Activated CD8-positive, alpha-beta memory T cell treated with anti-CD3 and anti-CD28 coated beads, Interleukin-2, amount 50 U/mL, for 1 hour (primary cell): Measurements from ENCODE around the gene RANBP9.

Experiments
- DNase-seq: peaks from one replicate; pipeline ENCODE4 v3.0.0-alpha.2; 2020; ENCODE audit errors: extremely low read depth

The RANBP9 gene

GRCh38 chr6:13711733-13712598 is at the start of gene RANBP9:
RANBP9 (minus strand) TSS chr6:13711835; CDS start chr6:13711505, 330 bp downstream.
- DNase-seq: peak; percentile 67

GRCh38 chr6:13760307-13761304 is 49.0 kb upstream of the RANBP9 start:
- DNase-seq: no peak

DNA sequence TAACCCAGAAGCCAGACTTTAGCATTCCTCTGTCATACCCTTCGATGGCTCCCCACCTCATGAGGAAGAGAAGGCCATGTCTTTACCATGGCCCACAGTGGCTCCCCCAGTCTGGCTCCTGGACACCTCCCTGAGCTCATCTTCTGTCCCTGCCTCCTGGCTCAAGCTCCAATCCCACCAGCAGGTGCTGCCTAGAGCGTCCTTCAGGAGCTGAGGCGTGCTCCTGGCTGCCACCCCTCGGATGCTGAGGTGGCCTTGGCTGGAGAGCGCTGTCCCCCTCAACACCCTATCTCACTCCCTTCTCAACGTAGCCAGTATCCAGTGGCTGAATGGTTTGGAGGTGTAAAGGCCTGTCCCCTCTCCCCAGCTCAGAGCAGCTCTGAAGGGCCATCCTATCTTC is 47.4 kb upstream of the RANBP9 start:
- DNase-seq: no peak

GRCh38 chr6:13754644-13755043 is 43.0 kb upstream of the RANBP9 start:
- DNase-seq: no peak

DNA sequence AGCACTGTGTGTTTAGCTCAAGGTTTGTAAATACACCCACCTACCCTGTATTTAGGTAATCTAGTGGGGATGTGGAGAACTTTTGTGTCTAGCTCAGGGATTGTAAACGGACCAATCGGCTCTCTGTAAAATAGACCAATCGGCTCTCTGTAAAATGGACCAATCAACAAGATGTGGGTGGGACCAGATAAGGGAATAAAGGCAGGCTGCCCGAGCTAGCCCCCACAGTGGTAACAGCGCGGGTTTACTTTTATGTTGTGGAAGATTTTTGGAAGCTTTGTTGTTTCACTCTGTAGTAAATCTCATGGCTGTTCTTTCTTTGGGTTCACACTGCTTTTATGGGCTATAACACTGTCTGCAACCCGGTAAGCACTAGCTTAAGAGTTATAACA is 32.1 kb upstream of the RANBP9 start:
- DNase-seq: no peak

DNA sequence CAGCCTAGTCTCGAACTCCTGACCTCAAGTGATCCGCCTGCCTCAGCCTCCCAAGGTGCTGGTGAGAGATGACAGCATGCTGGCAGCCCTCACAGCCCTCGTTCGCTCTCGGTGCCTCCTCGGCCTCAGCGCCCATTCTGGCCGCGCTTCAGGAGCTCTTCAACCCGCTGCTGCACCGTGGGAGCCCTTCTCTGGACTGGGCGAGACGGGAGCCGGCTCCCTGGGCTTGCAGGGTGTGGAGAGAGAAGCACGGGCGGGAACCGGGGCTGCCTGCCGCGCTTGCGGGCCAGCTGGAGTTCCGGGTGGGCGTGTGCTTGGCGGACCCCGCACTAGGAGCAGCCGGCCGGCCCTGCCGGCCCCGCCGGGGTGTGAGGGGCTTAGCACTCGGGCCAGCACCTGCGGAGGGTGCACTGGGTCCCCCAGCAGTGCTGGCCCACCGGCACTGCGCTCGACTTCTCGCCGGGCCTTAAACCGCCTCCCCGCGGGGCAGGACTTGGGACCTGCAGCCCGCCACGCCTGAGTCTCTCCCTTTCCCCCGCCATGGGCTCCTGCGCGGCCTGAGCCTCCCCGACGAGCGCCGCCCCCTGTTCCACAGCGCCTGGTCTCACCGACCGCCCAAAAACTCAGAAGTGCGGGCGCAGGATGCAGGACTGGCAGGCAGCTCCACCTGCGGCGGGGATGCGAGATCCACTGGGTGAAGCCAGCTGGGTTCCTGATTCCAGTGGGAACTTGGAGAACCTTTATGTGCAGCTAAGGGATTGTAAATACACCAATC is 31.5 kb upstream of the RANBP9 start:
- no peak for DNase-seq

DNA sequence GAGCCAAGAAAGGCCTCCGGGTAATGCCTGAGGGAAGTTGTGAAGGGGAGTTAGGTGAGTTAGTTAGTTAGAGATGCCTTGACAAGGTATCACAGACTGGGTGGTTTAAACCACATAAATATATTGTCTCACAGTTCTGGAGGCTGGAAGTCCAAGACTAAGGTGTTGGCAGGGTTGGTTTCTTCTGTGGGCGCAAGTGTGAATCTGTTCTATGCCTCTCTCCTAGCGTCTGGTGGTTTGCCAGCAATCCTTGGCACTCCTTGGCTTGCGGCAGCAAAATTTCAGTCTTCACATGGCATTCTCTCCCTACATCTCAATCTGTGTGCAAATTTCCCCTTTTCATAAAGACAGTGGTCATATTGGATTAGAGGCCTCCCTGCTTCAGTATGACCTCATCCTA is 29.7 kb upstream of the RANBP9 start:
- no peak for DNase-seq

DNA sequence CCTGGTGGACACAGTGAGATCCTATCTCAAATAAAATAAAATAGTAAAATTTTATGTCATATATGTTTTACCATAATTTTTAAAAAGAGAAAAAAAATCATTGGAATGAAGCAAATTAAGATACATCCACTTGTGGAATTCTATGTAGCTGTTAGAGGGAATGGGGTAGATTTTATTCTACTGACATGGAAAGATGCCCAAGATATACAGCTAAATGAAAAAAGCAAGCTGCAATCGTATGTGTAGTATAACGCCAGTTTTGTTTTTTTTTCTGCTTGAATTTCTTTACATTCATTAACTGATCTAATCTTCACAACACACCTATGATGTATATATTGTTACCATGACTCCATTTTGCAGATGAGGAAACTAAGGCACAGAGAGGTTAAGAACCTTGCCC is 23.4 kb upstream of the RANBP9 start:
- no peak for DNase-seq

DNA sequence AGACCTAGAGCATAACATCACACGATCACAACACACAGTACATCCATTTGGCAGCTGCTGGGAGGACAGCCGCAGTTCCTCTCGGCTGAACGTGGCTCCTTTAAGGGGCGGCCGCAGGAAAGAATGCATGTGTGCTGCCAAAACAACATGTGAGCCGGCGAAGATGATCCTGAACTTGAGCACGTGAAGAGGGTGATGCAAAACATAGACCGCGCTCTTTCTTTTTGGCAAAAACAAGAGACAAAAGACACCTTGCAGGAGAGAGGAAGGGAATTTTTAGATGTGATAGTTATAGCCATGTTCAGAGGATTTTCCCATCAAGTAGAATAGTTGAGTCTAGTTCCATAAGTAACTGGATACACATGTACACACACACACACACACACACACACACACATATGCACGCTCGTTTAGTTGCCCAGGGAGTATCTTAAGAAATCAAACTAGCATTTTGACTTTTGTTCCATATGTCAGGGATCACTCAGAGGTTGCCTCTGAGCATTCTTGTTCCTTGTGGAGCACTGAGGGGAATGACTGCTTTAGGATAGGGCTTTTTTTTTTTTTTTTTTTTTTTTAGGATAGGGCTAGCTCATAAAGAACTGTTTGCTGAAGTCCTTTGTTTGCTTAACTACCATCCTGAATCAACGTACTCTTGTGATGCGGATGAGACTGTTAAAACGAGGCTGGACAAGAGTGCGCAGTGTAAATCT is 21.7 kb upstream of the RANBP9 start:
- DNase-seq: no peak

GRCh38 chr6:13730704-13731103 is 19.1 kb upstream of the RANBP9 start:
- no peak for DNase-seq

DNA sequence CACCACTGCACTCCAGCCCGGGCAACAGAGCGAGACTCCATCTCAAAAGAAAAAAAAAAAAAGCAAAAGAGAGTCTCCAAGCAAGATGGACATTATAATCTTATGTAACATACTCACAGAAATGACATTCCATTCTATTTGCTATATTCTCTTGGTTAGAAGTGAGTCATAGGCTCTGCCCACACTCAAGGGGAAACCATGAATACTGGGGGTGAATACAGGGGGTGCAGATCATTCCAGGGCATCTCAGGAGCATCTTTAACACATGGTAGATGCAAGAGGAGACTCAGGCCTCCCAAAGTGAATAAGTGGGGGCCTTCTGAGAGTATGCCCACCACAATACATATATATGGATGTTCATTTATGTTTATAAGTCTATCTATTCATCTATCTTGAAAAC is 18.3 kb upstream of the RANBP9 start:
- DNase-seq: no peak

GRCh38 chr6:13725570-13725969 is 13.9 kb upstream of the RANBP9 start:
- DNase-seq: peak; percentile 28

DNA sequence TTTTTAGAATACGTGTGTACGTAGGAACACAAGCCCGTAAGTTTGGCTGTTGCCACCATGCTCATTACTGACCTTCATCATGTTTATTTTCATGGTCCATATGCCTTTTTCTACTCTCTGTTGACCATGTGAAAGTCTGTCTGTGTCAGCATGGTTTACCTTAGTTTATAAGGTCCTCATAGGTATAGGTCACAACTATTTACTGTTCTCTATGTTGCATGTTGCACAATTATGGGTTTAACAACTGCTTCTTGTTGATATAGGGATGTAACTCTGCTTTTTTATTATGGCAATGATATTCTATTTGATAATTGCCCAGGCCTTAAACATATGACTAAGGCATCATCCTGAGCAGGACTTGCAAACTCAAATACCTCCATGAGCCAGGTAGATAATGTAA is 13.4 kb upstream of the RANBP9 start:
- no peak for DNase-seq

DNA sequence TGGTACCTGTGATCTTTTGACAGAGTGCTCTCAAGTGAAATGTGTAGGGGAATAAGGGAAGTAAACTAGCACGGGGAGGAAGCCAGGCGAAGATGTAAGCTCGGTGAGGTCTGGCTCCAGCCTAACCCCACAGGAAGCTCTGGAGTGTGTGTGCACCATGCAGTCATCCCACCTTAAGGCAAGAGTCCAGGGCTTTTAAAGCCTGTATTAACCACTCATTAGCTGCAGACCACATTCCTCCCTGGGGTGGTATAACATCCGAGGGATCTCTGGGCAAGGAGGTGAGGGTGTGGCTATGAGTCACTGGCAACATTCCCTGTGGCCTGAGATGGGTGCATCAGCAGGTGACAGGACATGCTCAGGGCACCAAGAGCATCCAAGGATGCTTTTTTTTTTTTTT is 12.5 kb upstream of the RANBP9 start:
- DNase-seq: no peak

DNA sequence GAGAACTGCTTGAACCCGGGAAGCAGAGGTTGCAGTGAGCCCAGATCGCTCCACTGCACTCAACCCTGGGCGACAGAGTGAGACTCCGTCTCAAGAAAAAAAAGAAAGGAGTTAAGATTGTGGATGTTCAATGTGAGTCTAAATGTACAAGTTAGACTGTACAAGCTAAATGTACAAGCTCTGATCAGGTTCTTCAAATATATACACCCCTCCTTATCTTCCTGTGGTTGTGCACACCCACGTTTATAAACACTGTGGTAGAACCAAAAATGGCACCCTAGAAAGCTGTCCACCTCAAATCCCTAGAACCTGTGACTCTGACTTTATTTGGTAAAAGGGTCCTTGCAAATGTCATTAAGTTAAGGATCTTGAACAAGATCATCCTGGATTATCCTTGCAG is 11.2 kb upstream of the RANBP9 start:
- DNase-seq: no peak

- DNase-seq: no peak
These were observed 6.5 kb upstream of the RANBP9 start for GRCh38 chr6:13718123-13718458.

GRCh38 chr6:13716955-13717295 is 5.3 kb upstream of the RANBP9 start:
- no peak for DNase-seq

DNA sequence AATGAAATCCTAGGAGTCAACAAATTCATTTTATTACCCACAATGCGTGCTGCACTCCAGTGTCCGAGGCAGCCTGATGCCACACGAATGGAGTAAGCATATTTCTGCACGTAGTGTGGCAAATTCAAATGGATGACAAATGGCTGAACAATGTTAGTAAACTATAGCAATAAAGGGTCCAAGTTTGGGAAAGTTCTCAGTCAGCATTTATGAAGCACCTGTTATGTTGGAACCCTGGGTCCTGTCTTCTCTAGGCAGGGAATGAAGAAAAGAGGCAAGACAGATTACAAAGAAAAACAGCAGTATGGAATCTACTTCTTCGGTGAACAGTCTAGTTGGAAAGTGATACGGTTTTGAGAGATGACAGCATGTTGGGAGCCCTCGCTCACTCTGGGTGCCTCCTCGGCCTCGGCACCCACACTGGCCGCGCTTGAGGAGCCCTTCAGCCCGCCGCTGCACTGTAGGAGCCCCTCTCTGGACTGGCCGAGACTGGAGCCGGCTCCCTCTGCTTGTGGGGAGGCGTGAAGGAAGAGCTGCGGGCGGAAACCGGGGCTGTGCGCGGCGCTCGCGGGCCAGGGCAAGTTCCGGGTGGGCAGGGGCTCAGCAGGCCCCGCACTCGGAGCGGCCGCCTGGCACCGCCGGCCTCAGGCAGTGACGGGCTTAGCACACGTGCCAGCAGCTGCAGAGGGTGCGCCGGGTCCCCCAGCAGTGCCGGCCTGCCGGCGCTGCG is 4.8 kb upstream of the RANBP9 start:
- no peak for DNase-seq

- DNase-seq: no peak
These were observed 3.8 kb upstream of the RANBP9 start for GRCh38 chr6:13715444-13715883.

DNA sequence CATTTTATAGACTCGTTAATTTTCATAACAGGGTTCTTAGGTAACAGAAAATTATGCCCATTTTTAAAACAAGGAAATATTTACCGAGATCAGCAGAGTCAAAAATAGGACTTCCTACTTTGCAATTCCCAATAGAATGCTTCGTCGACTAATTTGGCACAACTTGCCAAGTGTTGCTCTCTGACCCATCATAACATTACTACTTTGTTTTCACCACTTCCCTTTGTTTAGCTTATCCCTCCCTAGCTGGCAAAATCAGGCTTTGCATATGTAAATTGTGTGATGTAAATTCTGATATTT is 914 bp upstream of the RANBP9 start:
- no peak for DNase-seq

- DNase-seq: no peak
These were observed 307 bp downstream of the RANBP9 start for GRCh38 chr6:13711324-13711732.
